T follicular helper cell (primary cell): ENCODE results near the gene TRABD2B.
A peak's percentile ranks its signal among the peaks of the same experiment; 100 is the strongest.

ENCODE experiments used
- DNase-seq: peaks from one replicate; pipeline ENCODE4 v3.0.0-alpha.2; 2020; ENCODE audit warnings: low read depth
- total RNA-seq, 2 experiments: gene quantifications; one replicate each; lab custom pipeline; 2026; lab: John Stamatoyannopoulos, UW

Gene TRABD2B
- 0 reads per million in 2 experiments for total RNA-seq

GRCh38 chr1:47997289-47998200, at the start of gene TRABD2B:
Gene TRABD2B (minus strand): TSS chr1:47997385.
- peak; percentile 33 for DNase-seq

GRCh38 chr1:48044311-48044710, 47.1 kb upstream of the TRABD2B start:
- DNase-seq = no peak

- DNase-seq = no peak
Observed at GRCh38 chr1:48043622-48044021, 46.4 kb upstream of the TRABD2B start.

GRCh38 chr1:48040154-48040553, 43.0 kb upstream of the TRABD2B start:
- DNase-seq = no peak

GRCh38 chr1:48039088-48040054, 42.2 kb upstream of the TRABD2B start:
- no peak for DNase-seq

- DNase-seq = no peak
Observed at GRCh38 chr1:48038270-48038767, 41.1 kb upstream of the TRABD2B start.

GRCh38 chr1:48036710-48037355, 39.6 kb upstream of the TRABD2B start:
- no peak for DNase-seq

GRCh38 chr1:48035371-48036141, 38.4 kb upstream of the TRABD2B start:
- DNase-seq = no peak

GRCh38 chr1:48033495-48034045, 36.4 kb upstream of the TRABD2B start:
- no peak for DNase-seq

GRCh38 chr1:48031676-48032075, 34.5 kb upstream of the TRABD2B start:
- no peak for DNase-seq

GRCh38 chr1:48030696-48031365, 33.6 kb upstream of the TRABD2B start:
- no peak for DNase-seq

GRCh38 chr1:48030211-48030610, 33.0 kb upstream of the TRABD2B start:
- DNase-seq = no peak

- DNase-seq = no peak
Observed at GRCh38 chr1:48028218-48029069, 31.3 kb upstream of the TRABD2B start.

GRCh38 chr1:48027533-48027835, 30.3 kb upstream of the TRABD2B start:
- no peak for DNase-seq

- no peak for DNase-seq
Observed at GRCh38 chr1:48026701-48027532, 29.7 kb upstream of the TRABD2B start.

- DNase-seq = no peak
Observed at GRCh38 chr1:48026275-48026674, 29.1 kb upstream of the TRABD2B start.

GRCh38 chr1:48025076-48025475, 27.9 kb upstream of the TRABD2B start:
- DNase-seq = no peak

GRCh38 chr1:48023488-48023887, 26.3 kb upstream of the TRABD2B start:
- no peak for DNase-seq
